NCI-H345 treated with DMSO at 0.1 percent for 48 hours (cell line): ENCODE results near the gene PTBP1.

Source experiments
- DNase-seq: peaks from one replicate; lab custom pipeline; 2025; ENCODE audit not compliant: unreplicated experiment; lab: John Stamatoyannopoulos, UW

PTBP1 gene

GRCh38 chr19:796692-797527, at the start of gene PTBP1:
Gene PTBP1 (plus strand): TSS chr19:797452. CDS start chr19:797498, 46 bp downstream.
- peak; percentile 99 for DNase-seq

GRCh38 chr19:748274-748598, 49.0 kb upstream of the PTBP1 start:
- DNase-seq, result no peak

GRCh38 chr19:749811-750210, 47.4 kb upstream of the PTBP1 start:
- DNase-seq, result no peak

GRCh38 chr19:750640-751423, 46.4 kb upstream of the PTBP1 start, which contains the start of gene MISP:
Gene MISP (plus strand): TSS chr19:751112. CDS start chr19:756947, 5,835 bp downstream.
- DNase-seq, result peak; percentile 43

GRCh38 chr19:751501-752341, 45.5 kb upstream of the PTBP1 start:
- no peak for DNase-seq

GRCh38 chr19:752652-753517, 44.4 kb upstream of the PTBP1 start:
- no peak for DNase-seq

GRCh38 chr19:754530-754929, 42.7 kb upstream of the PTBP1 start:
- DNase-seq, result no peak

- no peak for DNase-seq
Observed at GRCh38 chr19:755063-755462, 42.2 kb upstream of the PTBP1 start.

GRCh38 chr19:756236-756635, 41.0 kb upstream of the PTBP1 start:
- DNase-seq, result no peak

- DNase-seq, result no peak
Observed at GRCh38 chr19:756821-757688, 40.2 kb upstream of the PTBP1 start.

- DNase-seq, result no peak
Observed at GRCh38 chr19:757811-758668, 39.2 kb upstream of the PTBP1 start.

- no peak for DNase-seq
Observed at GRCh38 chr19:763181-763580, 34.1 kb upstream of the PTBP1 start.

GRCh38 chr19:763869-764268, 33.4 kb upstream of the PTBP1 start:
- no peak for DNase-seq

GRCh38 chr19:764301-764700, 33.0 kb upstream of the PTBP1 start:
- no peak for DNase-seq

- DNase-seq, result no peak
Observed at GRCh38 chr19:765179-765738, 32.0 kb upstream of the PTBP1 start.

GRCh38 chr19:768424-768823, 28.8 kb upstream of the PTBP1 start:
- DNase-seq, result no peak

- no peak for DNase-seq
Observed at GRCh38 chr19:769616-770015, 27.6 kb upstream of the PTBP1 start.

GRCh38 chr19:771332-771785, 25.9 kb upstream of the PTBP1 start:
- no peak for DNase-seq
